Keratinocyte (primary cell): ENCODE measurements around the gene ANO2.

ENCODE experiments used
- EZH2 ChIP-seq: IDR thresholded peaks from one replicate; pipeline ENCODE4 v1.6.1; 2012; ENCODE audit warnings: inconsistent platforms, mild to moderate bottlenecking, low read length, moderate library complexity
- TF ChIP-seq, protein P1 (sequence below), 3 experiments: IDR thresholded peaks in 1 of 3; conservative IDR thresholded peaks in 1 of 3; optimal IDR thresholded peaks in 1 of 3; 2 replicates in 2 of 3; 3 replicates in 1 of 3; pipeline versions ENCODE3 to v1.5.1; 2011; ENCODE audit warnings: low read length in 3 of 3, mild to moderate bottlenecking in 3 of 3, moderate library complexity in 2 of 3, control low read depth in 1 of 3, inconsistent platforms in 1 of 3; ENCODE audit not compliant: insufficient read depth in 2 of 3; ENCODE audit errors: extremely low read depth in 1 of 3

DNA sequence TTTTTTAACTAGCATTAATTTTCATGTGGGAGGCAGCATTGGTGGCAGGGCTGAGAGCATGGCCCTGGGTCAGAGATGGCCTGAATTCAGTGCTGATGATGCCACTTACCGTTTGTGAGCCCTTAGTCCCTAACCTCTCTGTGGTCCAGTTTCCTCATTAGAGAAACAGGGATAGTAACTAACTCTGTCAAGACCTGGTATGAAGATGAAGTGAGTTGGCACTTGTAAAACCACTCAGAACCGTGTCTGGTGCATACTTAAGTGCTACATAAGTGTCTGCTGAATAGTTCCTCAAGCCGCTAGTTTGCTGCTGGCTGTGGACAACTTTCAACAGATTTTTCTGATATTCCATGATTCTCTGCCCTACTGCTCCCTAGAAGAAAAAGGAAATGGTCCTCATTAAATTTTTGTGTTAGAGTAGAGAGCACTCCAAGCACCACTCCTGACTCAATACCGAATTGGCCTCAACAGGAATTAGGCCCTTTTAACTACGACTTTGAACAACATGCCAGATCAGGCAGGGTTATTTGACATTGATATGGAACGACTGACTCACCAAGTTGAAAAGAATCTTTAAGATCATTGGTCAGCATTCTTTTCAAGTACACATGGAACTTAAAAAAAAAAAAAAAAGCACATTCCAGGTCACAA is 250.2 kb downstream of the ANO2 start:
- TF ChIP-seq, protein P1, sequence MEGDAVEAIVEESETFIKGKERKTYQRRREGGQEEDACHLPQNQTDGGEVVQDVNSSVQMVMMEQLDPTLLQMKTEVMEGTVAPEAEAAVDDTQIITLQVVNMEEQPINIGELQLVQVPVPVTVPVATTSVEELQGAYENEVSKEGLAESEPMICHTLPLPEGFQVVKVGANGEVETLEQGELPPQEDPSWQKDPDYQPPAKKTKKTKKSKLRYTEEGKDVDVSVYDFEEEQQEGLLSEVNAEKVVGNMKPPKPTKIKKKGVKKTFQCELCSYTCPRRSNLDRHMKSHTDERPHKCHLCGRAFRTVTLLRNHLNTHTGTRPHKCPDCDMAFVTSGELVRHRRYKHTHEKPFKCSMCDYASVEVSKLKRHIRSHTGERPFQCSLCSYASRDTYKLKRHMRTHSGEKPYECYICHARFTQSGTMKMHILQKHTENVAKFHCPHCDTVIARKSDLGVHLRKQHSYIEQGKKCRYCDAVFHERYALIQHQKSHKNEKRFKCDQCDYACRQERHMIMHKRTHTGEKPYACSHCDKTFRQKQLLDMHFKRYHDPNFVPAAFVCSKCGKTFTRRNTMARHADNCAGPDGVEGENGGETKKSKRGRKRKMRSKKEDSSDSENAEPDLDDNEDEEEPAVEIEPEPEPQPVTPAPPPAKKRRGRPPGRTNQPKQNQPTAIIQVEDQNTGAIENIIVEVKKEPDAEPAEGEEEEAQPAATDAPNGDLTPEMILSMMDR (optimal IDR thresholded peaks at IDR 0.05 in 1 of 3, IDR thresholded peaks at IDR 0.05 in 1 of 3, conservative IDR thresholded peaks at IDR 0.05 in 1 of 3; ENCODE audit: extremely low read depth in 1 of 3, insufficient read depth in 2 of 3, low read length in 3 of 3), result no peak
- TF ChIP-seq EZH2, result no peak
